NCI-H748 (cell line): ENCODE data around the gene SOHLH2.

Source experiments
- DNase-seq: peaks from one replicate; lab custom pipeline; 2025; ENCODE audit not compliant: unreplicated experiment; lab: John Stamatoyannopoulos, UW

SOHLH2 gene

GRCh38 chr13:36132376-36132775, 82.0 kb downstream of the SOHLH2 start:
- DNase-seq = no peak

- DNase-seq = peak; percentile 25
Observed at GRCh38 chr13:36131931-36132297, 82.4 kb downstream of the SOHLH2 start.

- peak; percentile 87 for DNase-seq
Observed at GRCh38 chr13:36131222-36131930, 83.0 kb downstream of the SOHLH2 start, which contains the start of gene DCLK1. Gene DCLK1 (minus strand): TSS chr13:36131382.

DNA sequence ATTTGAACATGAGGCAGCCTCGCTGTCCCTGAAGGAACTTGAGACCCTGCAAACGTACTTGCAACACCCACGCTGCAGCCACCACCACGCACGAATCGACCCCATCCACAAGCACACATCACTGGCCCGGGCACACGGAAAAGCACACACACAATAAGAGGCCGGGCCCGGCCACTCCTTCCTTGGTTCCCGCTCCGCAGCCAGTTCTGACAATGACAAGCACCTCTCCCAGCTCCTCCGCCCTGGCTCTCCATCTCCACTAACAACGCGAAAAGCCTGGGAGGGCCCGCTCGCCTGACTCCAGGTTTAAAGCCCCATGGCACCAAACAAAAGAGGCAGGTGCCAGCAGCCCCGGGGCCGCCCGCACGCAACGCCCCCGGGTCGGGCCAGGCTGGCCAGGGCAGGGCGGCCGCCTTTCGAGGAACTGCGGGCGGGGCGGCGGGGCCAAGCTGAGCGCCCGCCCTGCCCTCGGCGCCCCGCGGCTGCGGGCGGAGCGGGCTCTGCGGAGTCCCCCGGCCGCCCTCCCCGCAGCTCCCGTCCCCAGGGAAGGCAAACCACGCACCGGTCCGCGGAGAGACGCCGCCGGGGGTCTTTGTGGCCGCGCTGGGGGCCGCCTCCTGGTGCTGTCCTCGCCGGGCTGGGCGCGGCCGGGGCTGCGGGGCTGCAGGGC, 83.7 kb downstream of the SOHLH2 start:
- peak; percentile 84 for DNase-seq

DNA sequence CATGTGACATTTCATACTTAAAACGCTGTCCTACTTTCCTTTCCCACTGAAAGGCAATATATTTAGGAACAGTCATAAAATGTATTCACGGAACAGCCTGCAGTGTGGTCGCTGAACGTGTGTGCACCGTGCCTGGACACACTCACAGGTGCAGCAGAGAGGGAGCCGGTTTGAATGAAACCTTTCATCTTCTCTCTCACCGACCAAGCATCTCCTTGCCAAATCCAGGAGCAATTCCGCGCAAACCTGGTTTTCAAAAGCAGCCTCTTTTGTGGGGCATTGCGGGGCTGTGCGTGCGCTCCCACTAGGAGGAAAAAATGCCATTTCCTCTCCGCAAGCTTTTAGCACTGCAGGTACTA, 84.2 kb downstream of the SOHLH2 start:
- peak; percentile 72 for DNase-seq

DNA sequence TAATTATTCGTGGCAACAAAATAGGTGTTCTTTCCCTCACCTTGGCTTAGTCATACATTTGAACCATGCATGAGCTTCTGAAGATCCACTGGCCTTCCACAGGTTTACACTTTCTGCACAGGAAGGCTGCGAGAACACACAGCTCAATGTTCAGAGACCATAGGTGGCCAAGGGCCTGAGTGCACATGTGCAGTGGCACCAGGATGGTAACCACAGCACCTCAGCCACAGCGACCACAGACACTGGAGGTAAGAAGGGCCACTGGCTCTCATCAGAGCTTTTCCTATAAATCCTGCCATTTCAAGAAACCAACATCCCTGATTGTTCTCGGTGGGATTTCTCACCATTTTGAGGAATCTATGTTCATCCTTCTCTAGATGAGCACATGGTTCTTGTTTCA, 84.8 kb downstream of the SOHLH2 start:
- DNase-seq = peak; percentile 31

- no peak for DNase-seq
Observed at GRCh38 chr13:36126491-36126890, 87.9 kb downstream of the SOHLH2 start.

GRCh38 chr13:36125841-36126240, 88.5 kb downstream of the SOHLH2 start:
- DNase-seq = no peak

GRCh38 chr13:36124236-36124822, 90.0 kb downstream of the SOHLH2 start:
- DNase-seq = no peak
